Measurements from ENCODE around the gene B4GALT7.
"Not testable (repeated sequence)": the region's sequence is repeated elsewhere in the genome, so short reads cannot be mapped to it uniquely, and the experiment has no call there.

The B4GALT7 gene, protein sequence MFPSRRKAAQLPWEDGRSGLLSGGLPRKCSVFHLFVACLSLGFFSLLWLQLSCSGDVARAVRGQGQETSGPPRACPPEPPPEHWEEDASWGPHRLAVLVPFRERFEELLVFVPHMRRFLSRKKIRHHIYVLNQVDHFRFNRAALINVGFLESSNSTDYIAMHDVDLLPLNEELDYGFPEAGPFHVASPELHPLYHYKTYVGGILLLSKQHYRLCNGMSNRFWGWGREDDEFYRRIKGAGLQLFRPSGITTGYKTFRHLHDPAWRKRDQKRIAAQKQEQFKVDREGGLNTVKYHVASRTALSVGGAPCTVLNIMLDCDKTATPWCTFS

DNA sequence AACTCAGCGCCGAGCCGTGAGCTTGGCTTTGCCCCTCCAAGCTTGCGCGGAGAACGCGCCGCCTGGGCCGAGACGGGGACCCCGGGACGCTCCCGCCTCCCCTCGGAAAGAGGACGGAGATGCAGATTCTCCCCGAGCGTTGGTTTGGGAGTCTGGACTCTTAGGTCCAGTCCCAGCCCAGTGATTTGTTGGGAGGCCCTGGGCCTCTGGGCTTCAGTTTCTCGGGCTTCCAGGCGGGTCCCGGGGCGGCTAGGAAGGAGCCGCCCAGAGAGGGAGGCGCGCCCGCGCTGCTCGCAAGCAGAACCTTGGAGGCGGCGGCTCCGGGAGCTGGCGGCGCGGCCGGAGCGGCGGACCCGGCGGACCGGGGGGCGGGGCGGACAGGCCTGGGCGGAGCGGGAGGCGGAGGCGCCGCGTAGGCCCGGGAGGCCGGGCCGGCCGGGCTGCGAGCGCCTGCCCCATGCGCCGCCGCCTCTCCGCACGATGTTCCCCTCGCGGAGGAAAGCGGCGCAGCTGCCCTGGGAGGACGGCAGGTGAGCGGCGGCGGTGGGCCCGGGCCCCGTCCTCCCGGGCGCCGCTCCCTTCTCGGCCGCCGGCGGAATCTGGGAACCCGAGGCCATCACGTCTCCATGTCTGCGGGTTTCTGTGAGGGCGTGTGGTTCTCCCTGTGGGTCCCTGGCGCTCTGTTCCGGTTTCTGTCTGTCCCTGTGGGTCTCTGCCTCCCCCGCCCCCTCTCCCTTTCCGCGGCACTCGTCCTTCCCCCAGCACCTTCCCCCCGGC is at the start of gene B4GALT7:
Gene B4GALT7 (plus strand): TSS at position 402 of the 777 bp plus-strand sequence. CDS start 79 bp downstream, at position 481.
- peak; percentile 78 for DNase-seq (ENCODE audit: low read depth)

DNA sequence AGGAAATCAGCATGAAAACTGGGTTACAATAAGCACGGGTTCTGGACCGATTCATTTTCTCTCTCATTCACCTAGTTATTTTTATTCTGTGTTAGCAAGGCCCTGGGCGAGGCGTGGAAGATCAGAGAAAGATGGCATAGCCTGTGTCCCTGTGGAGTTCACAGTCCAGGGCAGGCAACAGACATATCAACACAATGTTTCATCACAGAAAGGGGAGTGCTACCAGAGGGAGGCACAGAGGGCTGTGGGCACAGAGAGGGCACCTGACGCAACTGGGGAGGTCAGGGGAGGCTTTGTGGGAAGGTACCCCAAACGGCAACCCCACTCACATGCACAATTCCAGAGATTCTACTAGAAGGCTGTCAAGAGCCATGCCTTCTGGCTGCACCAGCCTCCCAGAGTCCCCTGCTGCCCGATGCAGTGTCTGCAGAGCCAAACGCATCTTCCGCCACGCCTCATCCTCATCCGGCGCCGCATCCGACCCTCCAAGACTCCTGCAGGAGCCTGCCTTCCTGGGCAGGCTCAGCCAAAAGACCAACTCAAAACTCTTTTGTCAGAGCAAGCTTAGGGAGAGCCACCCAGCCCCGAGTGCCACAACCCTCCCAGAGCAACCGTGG is 47.0 kb upstream of the B4GALT7 start:
- DNase-seq (ENCODE audit: low read depth) = no peak

DNA sequence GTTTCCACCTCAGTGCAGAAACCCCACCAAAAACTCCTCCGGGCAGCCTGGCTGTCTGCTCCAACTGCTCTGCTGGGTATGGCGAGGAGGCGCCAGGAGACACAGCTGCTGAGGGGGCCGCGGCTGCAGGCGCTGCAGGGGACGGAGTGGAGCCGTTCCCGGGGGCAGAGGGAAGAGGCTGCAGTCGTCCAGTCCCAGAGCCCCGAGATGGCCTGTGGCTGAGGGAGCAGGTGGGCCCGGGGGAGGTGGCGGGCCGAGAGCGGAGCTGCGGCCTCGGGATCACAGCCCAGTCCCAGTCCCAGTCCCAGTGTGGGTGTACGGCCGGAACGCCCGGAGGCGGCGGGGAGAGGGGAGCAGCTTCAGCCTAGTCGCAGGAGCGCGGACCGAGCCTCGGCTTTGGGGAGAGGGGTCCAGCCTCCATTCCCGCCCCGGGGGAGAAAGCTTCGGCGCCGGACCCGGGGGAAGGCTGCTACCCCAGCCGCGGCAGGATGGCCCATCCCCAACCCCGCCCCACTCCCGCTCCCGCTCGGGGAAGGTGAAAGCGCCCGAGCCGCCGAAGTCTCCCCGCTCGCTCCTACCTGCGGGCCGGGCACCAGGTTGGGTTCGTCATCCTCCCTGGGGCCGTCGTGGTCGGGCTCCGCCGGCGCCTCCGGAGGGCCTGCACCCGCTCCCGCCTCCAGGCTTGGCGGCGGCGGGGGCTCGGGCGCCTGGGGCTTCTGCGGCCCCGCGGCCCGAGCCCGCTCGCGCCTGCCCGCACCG is 46.1 kb upstream of the B4GALT7 start:
- DNase-seq (ENCODE audit: low read depth) = peak; percentile 22

DNA sequence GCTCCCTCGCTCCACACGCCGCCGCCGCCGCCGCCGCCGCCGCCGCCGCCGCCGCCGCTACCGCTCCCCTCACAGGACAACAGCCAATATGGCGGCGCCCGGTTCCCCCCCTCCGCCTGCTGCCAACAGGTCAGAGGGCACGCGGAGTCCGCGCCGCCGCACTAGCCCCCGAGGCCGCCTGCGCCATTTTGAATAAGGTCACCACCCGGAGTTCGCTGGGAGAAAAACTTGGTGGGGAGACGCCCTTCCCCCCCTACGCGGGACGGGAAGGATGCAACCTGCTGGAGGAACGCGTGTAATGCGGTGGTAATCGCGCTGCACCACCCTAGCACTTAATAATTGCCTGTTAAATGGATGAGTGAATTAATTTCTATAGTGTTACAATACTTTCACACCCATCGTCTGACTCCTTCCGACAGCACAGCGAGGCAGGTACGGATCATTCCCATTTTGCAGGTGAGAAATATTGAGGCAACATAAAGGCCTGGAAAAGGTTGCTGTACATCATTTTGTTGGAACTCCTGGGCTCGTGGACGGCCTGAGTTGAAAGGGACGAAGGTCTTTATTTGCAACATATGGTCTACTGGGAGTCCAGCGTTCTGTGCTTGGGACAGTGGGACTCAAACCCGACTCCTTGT is 45.3 kb upstream of the B4GALT7 start, which contains the start of gene FAM193B:
Gene FAM193B (minus strand): TSS at position 90 of the 638 bp plus-strand sequence. CDS start 105 bp downstream, outside the sequence.
- DNase-seq (ENCODE audit: low read depth) = peak; percentile 91

DNA sequence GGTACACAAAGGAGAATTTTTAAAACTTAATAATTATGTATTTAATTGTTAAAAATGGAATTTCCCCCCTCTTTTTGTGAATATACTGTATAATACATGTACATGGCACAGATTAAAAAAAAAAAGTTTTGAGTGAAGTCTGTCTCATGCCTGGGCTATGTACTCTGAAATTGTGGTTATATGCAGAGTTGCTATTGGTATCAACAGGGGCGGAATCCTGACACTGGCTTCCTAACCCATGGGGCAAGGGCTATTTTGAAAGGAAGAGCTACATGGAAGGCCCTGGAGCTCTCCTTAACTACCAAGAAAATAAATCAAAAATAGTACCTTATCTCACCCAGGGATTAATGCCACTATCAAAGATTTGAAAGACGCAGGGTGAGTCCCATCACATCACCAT is 44.7 kb upstream of the B4GALT7 start:
- no peak for DNase-seq (ENCODE audit: low read depth)

DNA sequence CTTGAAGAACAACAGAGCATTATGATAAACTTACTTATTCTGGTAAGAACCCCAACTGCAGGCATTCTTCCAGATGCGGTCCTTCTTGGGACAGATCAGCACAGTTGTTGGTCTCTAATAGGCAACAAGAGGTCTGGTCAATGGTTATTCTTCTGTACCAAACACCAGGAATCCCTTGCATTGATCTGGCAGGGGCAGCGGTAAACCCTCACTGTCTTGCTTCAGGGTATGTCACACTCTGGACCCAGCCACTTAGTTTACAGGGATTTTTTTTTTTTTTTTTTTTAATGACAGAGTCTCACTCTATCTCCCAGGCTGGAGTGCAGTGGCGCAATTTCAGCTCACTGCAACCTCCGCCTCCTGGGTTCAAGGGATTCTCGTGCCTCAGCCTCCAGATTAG is 44.3 kb upstream of the B4GALT7 start:
- DNase-seq (ENCODE audit: low read depth) = no peak

DNA sequence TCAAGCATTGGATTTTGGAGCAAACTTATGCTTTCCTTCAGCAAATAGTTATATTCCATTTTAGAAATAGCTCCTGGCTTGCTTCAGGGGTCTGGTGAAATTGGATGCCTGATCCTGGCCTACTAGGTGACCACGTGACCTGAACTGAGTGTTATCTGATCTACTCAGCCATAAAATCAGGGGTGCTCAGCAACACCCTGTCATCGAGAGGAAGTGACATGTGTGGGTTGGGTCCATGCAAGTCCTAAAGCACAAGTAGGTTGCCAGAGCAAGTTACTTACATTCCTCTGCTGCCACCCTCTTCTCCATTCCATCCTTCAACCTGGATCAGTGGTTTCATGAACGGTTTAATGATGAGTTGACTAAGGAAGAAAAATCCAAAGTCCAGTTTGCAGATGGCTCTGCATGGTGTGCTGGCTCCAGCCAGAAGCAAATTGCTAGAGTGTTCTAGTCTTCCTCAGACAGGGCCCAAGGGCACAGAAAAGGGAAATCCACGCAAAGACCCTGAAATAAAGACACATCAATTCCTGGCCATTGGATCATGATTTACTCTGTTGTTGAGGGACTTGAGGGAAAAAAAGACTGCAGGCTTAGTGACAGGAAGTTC is 42.8 kb upstream of the B4GALT7 start:
- no peak for DNase-seq (ENCODE audit: low read depth)

DNA sequence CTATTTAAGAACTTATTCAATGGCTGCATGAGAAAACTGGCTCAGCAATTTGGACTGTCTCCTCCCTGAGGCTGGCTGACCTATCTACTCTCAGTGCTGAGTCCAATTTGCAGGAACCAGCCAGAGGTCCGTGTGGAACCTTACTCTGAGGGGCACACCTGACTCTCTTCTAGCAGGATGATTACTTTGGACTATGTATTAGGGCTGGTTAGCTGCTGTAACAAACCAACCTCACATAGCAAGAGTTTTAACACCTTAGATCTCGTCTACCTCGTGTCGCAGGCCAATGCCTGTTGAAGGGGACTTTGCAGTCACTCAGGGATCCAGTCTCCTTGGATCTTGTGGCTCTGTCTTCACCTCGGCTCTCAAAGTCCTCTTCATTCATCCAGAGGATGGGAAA is 42.1 kb upstream of the B4GALT7 start:
- no peak for DNase-seq (ENCODE audit: low read depth)

DNA sequence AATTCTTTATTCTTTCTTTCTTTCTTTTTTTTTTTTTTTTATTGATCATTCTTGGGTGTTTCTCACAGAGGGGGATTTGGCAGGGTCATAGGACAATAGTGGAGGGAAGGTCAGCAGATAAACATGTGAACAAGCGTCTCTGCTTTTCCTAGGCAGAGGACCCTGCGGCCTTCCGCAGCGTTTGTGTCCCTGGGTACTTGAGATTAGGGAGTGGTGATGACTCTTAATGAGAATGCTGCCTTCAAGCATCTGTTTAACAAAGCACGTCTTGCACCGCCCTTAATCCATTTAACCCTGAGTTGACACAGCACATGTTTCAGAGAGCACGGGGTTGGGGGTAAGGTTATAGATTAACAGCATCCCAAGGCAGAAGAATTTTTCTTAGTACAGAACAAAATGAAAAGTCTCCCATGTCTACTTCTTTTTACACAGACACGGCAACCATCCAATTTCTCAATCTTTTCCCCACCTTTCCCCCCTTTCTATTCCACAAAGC is 40.4 kb upstream of the B4GALT7 start:
- not testable (repeated sequence) for DNase-seq (ENCODE audit: low read depth)

DNA sequence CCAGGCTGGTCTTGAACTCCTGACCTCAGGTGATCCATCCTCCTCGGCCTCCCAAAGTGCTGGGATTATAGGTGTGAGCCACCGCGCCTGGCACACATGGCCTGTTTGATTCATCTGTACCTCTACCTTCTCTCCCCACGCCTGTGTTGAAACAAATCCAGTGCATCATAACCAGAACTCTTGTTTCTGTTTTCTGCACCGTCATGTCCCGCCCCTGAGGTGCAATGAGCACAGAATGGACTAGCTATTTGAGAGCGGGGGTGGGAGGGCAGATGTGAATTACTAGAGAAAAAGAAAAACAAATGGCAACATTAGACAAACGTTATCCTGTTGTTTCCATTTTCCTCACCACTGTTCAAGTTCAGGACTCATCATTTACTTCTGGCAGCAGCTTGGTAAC is 34.9 kb upstream of the B4GALT7 start:
- DNase-seq (ENCODE audit: low read depth) = no peak

DNA sequence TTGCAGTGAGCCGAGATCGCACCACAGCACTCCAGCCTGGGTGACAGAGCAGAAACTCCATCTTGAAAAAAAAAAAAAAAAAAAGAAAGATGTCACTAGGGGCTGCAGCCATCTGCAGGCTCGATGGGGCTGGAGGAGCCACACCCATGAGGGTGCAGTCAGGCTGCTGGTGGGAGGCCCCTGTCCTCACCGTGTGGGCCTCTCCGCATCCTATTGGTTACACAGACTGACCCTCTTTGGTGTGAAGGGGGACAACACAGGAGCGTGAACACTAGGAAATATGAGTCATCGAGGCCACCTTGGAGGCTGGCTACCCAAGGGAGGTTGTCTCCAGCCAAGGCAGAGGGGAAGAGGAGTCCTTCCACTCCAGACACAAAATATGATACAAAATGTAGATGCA is 31.6 kb upstream of the B4GALT7 start:
- DNase-seq (ENCODE audit: low read depth) = no peak

DNA sequence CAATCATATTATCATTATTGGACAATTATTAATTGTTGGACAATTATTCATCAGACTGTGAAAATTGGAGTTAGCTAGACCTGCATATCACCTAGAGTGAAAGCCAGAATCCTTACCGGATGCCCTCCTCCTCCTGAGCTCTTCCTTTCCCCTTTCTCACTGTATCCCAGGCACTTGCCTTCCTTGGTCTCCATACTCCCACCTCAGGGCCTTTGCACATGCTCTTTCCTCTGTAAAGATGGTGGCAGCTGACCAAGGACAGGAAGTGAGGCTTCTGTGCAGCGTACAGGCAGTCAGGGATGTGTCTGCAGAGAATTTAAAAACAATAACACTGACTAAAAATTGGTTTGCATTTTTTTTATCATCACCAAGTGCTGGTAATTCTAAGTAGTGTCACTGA is 30.0 kb upstream of the B4GALT7 start:
- no peak for DNase-seq (ENCODE audit: low read depth)

DNA sequence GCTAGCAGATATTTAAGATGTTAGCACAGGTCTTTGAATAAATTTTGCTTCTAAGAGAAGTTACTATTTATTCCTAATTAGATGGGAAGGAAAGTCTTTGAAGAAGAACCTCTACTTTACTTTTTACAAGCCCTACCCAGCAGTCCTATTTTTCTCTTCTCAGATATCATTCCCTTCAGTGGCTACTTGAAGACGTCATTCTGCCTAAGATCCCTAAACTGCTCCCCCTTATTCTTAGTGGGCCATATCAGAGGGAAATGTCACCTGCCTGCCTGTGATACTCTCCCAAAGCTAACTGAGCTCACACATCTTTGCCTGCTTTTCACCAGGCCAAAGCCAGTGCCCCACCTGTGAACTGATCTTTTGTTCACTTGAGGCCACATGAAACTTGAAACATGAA is 24.4 kb upstream of the B4GALT7 start:
- no peak for DNase-seq (ENCODE audit: low read depth)

DNA sequence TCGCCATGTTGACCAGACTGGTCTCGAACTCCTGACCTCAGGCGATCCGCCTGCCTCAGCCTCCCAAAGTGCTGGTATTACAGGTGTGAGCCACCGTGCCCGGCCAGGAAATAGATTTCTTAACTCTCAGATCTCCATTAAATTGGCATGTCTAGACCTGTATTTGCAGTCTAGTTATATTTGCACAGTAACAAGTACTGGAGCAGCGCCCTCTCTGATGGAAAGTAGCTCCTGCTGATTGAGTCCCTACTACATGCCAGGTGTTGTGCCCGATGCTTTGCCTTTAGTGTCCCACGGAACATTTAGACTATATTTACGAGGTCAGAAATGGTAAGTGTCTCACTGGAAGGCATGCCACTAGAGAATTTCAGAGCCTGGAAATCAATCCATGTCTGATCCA is 23.8 kb upstream of the B4GALT7 start:
- no peak for DNase-seq (ENCODE audit: low read depth)

DNA sequence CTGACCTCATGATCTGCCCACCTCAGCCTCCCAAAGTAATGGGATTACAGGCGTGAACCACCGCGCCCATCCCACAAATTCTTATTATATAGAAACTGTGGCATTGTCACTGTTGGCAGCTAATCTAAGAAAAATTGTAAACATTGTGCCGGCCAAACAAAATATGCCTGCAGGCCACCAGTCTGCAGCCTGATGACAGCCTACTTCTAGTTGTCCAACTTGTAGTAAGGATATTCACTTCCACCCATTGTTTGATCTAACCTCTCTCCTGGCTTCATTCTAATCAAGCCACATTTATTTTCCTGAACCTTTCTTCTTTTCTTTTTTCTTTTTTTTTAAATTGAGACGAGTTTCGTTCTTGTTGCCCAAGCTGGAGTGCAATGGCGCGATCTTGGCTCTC is 21.6 kb upstream of the B4GALT7 start:
- no peak for DNase-seq (ENCODE audit: low read depth)

DNA sequence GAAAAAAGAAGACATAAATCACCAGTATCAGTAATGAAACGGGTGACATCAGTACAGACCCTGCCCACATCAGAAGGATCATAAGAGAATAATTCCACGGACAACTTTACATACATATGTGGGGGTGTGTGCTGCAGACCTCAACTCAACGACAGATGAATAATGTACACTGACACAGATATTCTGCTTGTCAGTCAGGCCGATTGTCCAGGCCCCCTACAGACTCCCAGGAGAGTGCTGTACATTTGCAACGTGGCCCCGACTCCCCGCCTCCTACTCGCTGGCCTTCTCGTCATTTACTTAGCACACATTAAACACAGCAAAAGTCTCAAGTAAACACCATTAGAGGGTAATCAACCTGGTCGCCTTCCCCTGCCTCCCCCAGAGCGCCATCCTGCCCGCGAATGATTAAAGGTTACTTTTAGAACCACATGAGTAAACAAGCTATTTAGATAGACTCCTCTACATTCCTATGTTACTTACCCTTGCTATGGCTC is 11.5 kb upstream of the B4GALT7 start:
- no peak for DNase-seq (ENCODE audit: low read depth)

DNA sequence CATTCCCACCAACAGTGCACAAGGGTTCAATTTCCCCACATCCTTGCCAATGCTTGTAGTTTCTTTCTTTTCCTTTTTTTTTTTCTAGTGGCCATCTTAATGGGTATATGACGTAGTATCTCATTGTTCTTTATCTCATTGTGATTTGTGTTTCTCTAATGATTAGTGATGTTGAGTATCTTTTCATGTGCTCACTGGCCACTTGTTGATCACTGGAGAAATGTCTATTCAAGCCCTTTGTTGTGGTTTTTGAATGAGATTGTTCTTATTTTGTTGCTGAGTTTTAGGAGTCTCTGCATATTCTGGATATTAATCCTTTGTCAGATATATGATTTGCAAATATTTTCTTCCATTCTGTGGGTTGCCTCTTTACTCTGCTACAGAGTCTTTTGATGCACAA is 9.5 kb upstream of the B4GALT7 start:
- DNase-seq (ENCODE audit: low read depth) = no peak

DNA sequence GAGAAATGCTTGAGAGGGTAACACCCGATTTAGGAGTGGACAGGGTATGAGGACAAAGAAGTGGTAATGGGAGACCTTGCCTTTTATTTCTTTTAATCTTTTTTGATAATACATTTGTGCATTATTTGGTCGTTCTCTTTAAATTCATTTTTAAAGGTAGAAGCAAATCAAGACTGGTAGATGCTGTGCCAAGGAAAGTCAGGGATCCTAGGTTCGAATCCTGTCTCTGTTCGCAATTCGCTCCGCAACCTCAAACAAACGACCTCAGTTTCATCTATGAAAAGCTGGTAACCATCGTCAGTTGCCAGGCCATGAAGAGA is 8.3 kb upstream of the B4GALT7 start:
- no peak for DNase-seq (ENCODE audit: low read depth)

DNA sequence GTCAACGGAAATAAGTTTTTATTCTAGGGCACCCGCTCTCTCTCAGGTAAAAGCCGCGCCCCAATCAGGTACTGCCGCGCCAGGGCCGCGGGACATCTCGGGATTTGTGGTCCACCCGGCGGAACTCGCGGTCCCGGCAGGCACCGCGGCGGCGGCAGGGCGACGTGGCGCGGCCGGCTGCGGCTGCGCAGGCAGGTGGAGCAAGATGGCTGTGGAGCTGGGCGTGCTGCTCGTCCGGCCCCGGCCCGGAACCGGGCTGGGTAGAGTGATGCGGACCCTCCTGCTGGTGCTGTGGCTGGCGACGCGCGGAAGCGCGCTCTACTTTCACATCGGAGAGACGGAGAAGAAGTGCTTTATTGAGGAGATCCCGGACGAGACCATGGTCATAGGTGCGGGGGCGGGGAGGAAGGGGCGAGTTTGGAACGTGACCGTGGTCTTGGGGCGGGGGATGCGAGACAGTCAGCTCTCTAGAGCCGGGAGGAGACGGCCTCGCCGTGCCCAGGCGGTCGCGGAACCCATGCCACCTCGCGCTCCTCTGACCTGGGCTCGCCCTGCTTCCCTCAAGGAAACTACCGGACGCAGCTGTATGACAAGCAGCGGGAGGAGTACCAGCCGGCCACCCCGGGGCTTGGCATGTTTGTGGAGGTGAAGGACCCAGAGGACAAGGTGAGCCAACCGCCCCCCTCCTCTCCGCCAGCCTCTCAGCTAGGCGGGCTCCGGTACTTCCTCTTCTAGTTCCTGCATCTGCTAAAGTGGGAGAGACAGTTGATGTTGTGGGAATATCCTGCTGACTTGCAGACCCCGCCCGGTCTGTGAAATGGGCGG is 7.7 kb upstream of the B4GALT7 start, which contains the start of gene TMED9:
Gene TMED9 (plus strand): TSS at position 194 of the 825 bp plus-strand sequence. CDS start 12 bp downstream, at position 206.
- peak; percentile 84 for DNase-seq (ENCODE audit: low read depth)

DNA sequence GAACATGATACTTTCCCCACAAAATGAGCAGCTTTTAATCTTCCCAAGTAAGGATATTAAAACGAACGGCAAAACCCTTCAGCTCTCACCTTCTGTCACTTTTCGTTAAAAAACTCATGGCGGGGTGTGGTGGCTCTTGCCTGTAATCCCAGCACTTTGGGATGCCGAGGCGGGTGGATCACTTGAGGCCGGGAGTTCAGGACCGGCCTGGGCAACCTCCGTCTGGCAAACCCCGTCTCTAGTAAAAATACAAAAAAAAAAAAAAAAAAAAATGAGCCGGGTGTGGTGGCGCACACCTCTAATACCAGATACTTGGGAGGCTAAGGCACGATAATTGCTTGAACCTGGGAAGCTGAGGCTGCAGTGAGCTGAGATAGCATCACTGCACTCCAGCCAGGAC is 7.0 kb upstream of the B4GALT7 start:
- DNase-seq (ENCODE audit: low read depth) = no peak

All from stimulated activated CD4-positive, alpha-beta T cell treated with anti-CD3 and anti-CD28 coated beads, Interleukin-2, amount 100 ng/mL, for 4 hours (primary cell).